Liver (tissue), 3 donors: Measurements from ENCODE around the gene NOTCH1.

ENCODE experiments used
- CTCF ChIP-seq: fragments of 150-350 bp; IDR thresholded peaks from 2 replicates; pipeline ENCODE4 v1.5.1; 2017; ENCODE audit warnings: improper control_type of control experiment, low read depth, low read length; ENCODE audit not compliant: missing input control
- EGR1 ChIP-seq, 2 donors: IDR thresholded peaks; 2 replicates each; pipeline ENCODE4 v1.6.1; 2016 to 2018; ENCODE audit warnings: antibody characterized with exemption in 2 of 2, low read depth in 2 of 2
- GABPA ChIP-seq, 2 donors: IDR thresholded peaks in 1 of 2; conservative IDR thresholded peaks in 1 of 2; 2 replicates each; pipeline ENCODE4 v1.6.1; 2016; ENCODE audit warnings: antibody characterized with exemption in 2 of 2, mild to moderate bottlenecking in 1 of 2, moderate library complexity in 1 of 2
- JUND ChIP-seq, 2 donors: IDR thresholded peaks; 2 replicates each; pipeline ENCODE4 v1.6.1; 2016; ENCODE audit warnings: antibody characterized with exemption in 2 of 2
- MAX ChIP-seq: IDR thresholded peaks from 2 replicates; pipeline ENCODE4 v1.6.1; 2016; ENCODE audit warnings: antibody characterized with exemption
- RAD21 ChIP-seq, 2 donors: IDR thresholded peaks; 2 replicates each; pipeline ENCODE4 v1.6.1; 2016; ENCODE audit warnings: antibody characterized with exemption in 2 of 2, mild to moderate bottlenecking in 2 of 2
- REST ChIP-seq: IDR thresholded peaks from 2 replicates; pipeline ENCODE4 v1.6.1; 2016; ENCODE audit warnings: antibody characterized with exemption, mild to moderate bottlenecking
- TAF1 ChIP-seq: conservative IDR thresholded peaks from 2 replicates; pipeline ENCODE4 v1.6.1; 2016; ENCODE audit warnings: antibody characterized with exemption, mild to moderate bottlenecking
- donor health status: healthy.
- donor health status: healthy.

DNA sequence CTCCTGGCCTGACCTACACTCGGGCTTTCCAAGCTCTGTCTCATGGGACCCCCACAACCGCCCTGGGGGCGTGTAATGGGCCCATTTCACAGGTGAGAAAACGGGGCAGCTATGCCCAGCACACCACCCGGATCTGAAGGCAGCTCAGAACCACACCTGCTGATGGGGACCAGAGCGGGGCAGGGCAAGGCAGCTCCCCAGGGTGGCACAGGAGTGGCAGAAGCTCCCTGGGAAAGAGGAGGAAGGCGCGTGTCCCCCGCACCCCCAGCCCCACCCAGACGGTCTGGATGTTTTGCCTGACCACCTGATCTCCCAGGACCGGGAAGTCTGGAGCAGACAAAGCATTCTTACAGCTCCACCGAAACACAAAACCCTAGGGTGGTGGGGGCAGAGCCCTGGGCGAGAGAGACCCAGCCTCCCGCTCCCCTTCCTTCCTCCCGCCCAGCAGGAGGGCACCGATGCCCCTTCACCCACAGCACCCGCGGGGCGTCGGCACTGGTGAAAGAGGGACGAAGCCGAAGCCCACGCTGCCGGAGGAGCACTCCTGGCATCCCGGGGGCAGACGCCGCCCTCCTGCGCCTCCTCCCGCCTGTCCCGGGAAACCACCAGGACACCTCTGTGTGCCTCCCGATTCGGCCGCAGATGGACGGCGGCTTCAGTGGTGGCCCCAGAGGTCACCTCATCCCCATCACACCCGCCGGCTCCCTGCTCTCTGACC is 14.5 kb downstream of the NOTCH1 start:
- TF ChIP-seq JUND (IDR thresholded peaks at IDR 0.05) (no peak), TAF1 (no peak), CTCF (no peak), REST (no peak), MAX (no peak), GABPA (IDR thresholded peaks at IDR 0.05 in 1 of 2, conservative IDR thresholded peaks at IDR 0.05 in 1 of 2) (no peak), RAD21 (IDR thresholded peaks at IDR 0.05) (no peak), EGR1 (IDR thresholded peaks at IDR 0.05; ENCODE audit: low read depth in 2 of 2) (no peak)
